Adrenal gland (tissue), 5 donors: ENCODE data around the gene CTNND2.

Experiments
- CTCF ChIP-seq, 6 experiments: fragments of 450-650 bp in 4 of 6; fragments of 200-600 bp in 2 of 6; sonication (generic) in 1 of 6; IDR thresholded peaks; 1 replicate in 5 of 6; 2 replicates in 1 of 6; pipeline versions ENCODE4 v1.5.1 to v1.8.0; 2016 to 2021; ENCODE audit warnings: antibody characterized with exemption in 6 of 6, mild to moderate bottlenecking in 2 of 6, moderate library complexity in 1 of 6
- POLR2A ChIP-seq, 2 donors: fragments of 450-650 bp; IDR thresholded peaks; one replicate each; pipeline ENCODE4 v1.6.1; 2017; ENCODE audit warnings: antibody characterized with exemption in 2 of 2, mild to moderate bottlenecking in 2 of 2, moderate library complexity in 1 of 2
- donor health status: DM: no; HTN: no; CAD: no.

- no peak for TF ChIP-seq CTCF (IDR thresholded peaks at IDR 0.05)
- no peak for TF ChIP-seq POLR2A (IDR thresholded peaks at IDR 0.05)
Measured at GRCh38 chr5:10958728-10959127, 945.5 kb downstream of the CTNND2 start.
